ENCODE measurements around the gene SARDH.

GRCh38 chr9:133699546-133699945 lies 38.6 kb downstream of the SARDH start:
- TF ChIP-seq CTCF (IDR thresholded peaks at IDR 0.05) (peak in 1 of 6 experiments; percentile 1), POLR2A (IDR thresholded peaks at IDR 0.05) (no peak)
